GM21447 (cell line): ENCODE measurements around the gene SARDH.
A peak's percentile ranks its signal among the peaks of the same experiment; 100 is the strongest.

ENCODE experiments used
- ATAC-seq: cut with Tn5 transposase; IDR thresholded peaks from one replicate; pipeline ENCODE4 v1.9.1; 2021; ENCODE audit not compliant: unreplicated experiment

SARDH gene, protein sequence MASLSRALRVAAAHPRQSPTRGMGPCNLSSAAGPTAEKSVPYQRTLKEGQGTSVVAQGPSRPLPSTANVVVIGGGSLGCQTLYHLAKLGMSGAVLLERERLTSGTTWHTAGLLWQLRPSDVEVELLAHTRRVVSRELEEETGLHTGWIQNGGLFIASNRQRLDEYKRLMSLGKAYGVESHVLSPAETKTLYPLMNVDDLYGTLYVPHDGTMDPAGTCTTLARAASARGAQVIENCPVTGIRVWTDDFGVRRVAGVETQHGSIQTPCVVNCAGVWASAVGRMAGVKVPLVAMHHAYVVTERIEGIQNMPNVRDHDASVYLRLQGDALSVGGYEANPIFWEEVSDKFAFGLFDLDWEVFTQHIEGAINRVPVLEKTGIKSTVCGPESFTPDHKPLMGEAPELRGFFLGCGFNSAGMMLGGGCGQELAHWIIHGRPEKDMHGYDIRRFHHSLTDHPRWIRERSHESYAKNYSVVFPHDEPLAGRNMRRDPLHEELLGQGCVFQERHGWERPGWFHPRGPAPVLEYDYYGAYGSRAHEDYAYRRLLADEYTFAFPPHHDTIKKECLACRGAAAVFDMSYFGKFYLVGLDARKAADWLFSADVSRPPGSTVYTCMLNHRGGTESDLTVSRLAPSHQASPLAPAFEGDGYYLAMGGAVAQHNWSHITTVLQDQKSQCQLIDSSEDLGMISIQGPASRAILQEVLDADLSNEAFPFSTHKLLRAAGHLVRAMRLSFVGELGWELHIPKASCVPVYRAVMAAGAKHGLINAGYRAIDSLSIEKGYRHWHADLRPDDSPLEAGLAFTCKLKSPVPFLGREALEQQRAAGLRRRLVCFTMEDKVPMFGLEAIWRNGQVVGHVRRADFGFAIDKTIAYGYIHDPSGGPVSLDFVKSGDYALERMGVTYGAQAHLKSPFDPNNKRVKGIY

DNA sequence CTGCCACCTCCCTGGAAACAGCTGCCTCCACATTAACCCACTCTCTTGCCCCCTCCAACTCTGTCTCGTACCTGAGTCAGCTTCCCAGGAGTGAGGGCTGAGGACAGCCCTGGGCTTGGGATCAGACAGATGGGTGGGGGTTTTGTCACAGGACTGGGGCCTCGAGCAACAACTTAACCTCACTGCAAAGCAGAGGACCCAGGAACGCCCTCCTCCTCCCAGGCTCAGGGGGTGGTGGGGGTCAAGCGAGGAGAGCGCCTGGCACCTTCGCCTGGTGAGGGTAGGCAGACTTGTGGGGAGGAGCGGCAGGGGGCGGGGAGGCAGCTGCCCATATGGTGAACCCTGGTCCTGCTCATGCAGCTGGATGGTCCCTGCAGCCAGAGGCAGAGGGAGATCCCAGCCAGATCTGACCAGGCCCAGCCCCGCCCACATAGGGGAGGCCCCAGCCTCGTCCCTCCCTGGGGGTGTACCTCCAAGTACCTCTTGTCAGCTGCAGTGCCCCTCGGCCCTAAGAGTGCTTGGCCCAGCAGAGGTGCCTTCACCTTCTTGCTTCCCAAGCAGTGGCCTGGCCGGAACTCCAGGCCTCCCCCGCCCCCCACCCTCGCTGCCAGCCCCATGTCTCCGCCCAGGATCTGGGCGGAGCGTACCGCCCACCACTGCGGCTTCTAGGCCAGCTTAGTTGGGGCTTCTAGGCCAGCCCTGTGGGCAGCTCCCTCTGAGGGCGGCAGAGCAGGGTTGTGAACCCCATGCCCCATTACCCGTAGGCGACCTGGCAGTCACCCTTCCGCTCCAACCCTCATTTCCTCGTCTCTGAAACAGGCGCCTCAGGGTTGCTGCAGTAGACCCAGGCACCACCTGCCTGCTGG lies at the start of gene SARDH:
Gene SARDH, minus strand, starts transcription at position 579 of the 866 bp plus-strand sequence. CDS start 4,179 bp downstream, outside the sequence.
- ATAC-seq, result no peak

DNA sequence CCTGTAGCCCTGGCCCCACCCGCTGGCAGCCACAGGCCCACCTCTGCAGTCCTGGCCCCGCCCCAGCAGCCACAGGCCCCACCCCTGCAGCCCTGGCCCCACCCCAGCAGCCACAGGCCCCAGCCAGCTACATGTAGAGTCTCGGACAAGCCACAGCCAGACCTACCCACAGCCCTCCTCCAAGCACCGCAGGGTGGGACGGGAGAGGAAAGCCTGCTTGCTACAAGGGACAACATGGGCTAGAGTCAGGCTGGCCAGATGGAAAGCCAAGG lies 49.5 kb upstream of the SARDH start:
- no peak for ATAC-seq

DNA sequence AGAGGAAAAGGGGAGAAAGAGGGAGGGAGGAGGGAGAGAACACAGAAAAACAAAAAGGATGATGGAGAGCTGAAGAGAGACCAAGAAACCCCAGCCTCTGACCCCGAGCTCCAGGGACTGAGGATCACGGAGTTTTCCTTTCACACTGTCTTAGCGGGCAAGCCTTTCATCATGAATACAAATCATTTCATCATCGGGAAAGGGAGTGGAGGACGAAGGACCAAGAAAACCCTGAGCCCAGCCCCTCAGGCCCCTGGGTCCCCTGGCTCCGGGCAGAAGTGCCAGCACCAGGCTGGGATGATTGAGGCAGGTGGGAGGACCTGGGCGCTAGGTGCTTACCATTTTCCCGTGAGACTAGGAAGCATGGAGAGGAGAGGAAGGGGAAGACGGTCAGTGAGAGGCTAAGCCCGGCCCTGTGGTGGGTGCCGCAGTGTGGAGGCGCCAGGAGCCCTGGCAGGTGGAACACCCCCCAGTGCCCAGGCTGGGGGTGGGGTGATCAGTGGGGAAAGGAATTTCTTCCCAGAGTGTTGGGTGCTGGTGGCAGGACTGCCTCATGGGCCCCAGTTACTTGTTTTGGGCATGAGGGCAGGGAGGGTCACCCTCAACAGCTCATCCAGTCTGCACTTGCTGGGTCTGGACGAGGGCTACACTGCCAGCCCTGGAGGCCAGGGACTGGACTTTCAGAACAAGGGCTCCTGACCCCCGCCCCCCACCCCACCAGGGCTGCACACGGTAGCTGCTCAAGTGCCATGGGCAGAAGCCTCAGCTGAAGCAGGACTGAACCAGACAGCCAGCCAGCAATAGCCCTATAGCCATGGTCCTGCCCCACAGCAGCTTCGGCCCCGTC lies 49.0 kb upstream of the SARDH start:
- no peak for ATAC-seq

DNA sequence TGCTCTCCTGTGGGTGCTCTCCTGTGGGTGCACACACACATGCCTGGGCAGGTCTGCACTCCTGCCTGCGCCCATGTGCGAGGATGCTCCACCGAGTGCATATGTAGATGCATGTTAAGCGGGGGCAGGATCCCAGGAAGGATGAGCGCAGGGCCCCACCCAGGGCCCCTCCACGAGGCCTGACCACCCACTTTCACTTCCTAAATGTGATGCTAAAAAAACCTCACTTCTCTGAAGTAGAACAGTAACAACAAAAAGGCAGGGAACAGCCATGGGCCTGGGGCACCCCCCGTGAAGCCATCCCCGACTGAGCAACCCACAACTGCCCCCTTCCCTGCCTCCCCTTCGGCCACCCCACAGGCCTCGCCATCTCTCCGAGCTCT lies 48.2 kb upstream of the SARDH start:
- peak; percentile 47 for ATAC-seq

DNA sequence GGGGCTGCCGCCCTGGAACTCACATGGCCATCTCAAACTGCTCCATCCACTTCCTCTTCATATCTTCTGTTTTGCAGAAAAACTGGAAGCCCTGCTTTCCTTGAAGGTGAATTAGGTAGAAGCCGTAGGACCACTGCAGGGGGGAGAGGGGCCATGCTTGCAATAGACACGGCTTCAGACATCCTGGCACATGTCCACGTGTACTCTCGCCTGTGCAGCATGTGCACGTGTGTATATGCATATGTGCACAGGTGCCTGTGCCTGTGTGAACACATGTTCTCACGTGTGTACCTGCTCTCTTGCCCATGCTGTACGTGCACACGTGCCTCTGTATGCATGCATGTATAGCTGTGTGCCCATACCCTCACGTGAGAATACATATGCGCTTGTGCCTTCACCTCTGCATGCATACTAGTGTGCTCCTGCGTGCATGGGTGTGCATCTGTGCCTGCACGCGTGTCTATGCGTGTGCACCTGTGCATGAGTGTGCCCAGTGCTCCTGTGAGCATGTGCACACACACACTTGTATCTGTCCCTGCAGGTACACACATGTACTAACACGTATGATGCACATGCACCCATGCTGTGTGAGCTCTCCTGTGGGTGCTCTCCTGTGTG lies 47.7 kb upstream of the SARDH start:
- peak; percentile 6 for ATAC-seq

DNA sequence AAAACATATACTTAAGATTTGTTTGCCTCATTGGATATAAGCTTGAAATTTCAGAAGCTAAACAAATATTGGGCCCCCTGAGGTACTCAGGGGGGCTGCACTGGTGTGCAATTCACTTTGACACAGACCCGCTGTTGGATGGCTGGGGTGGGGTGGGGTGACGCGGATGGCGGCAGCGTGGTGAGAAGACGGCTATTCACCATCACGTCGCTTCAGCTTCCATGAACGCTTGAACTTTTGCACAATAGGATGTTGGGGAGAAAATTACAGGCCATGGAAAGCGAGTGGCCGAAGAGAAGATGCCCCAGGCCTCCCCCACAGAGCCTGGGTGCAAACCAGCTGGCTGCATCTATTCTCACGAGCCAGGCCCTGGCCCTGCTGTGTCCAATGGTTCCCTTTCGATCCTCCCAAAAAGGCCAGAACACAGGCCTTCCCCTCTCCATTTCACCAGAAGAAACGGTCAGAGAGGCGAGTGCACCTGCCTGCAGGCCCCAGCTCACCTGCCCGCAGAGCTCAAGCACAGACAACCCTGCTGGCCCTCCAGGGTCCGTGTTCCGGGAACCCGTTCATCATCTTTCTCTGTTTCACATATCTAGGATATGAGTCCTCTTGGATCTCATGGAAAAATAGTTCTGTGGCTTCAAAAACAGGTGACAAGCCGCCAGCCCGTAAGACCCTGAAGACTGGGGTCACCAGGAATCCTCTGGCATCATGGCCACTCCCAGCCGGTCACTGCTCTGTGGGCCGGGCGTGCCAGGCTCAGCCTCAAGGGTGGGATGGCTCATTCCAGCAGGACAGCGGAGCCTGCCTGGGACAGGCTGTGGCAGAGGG lies 46.8 kb upstream of the SARDH start:
- no peak for ATAC-seq

DNA sequence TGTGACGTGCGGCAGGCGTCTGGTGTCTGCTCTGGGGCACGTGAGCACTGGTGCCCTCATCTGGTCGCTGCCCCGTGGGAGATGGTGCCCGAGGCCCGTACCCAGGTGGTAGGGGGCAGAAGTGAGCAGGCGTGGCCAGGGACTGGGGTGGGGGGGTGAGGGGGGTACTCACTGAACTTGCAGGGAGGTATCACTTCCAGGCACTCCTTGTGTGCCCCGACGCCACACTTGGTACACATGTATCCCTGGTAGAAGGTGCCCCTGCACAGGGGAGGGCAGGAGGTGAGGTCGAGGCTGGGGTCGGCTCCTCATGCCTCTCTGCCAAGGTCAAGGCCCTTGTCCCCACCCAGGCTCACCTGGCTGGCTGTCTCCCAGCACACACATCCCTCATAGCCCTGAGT lies 45.2 kb upstream of the SARDH start:
- ATAC-seq, result no peak

DNA sequence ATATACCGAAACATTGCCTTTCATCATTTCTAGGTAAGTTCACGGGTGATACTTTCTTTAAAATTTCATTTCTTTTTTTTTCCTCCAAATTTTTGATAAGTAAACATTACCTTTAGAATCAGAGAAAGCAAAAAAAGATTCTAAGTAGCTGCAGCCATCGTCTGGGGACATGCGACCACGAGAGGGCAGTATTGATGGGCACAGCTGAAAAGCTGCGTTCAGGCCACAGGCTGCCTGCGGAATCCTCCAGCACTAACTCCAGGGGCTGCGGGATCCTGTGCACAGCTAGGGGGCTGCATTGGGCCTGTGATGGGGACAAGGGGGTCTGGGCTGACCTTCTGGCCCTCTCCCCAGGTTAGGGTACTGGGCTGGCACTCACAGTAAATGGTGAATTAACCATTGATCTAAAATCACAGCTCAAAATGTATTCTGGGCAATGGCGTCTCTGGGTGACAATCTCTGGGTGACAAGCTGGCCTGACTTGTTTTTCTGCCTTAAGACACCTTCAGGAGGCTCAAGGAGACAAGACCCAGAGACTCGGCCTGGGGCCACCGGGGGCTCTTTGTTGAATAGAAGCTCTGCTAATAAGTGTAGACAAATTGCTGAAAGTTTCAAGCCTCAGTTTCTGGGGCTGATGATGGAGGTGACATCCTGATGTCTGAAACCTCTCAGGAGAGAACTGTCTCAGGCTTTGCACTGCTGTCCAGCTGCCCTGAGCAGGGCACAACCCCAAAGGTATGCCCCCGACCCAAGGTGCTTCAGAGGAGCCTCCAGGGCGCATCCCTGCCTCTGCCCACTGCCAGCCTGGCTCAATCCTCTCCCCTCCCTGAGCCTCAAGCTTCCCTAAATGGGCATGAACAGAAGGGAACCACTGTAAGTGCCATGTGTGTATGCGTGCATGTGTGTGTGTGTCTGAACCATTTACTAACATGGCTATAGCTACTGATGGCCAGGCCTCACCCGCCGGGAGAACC lies 44.3 kb upstream of the SARDH start:
- no peak for ATAC-seq

DNA sequence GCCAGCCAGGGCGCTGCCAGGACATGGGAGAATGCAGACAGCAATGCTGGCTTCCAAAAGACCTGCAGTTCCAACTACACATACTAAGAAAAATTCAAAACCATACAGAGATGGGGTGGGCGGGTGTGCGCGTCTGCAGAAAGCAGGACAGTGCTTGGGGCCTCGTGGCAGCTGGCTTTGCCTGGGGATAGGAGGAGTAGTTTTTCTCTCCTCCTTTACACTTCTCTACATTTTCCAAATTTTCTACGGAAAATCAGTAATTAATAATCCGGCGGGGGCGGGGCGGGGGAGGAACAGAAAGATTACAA lies 43.6 kb upstream of the SARDH start:
- no peak for ATAC-seq

DNA sequence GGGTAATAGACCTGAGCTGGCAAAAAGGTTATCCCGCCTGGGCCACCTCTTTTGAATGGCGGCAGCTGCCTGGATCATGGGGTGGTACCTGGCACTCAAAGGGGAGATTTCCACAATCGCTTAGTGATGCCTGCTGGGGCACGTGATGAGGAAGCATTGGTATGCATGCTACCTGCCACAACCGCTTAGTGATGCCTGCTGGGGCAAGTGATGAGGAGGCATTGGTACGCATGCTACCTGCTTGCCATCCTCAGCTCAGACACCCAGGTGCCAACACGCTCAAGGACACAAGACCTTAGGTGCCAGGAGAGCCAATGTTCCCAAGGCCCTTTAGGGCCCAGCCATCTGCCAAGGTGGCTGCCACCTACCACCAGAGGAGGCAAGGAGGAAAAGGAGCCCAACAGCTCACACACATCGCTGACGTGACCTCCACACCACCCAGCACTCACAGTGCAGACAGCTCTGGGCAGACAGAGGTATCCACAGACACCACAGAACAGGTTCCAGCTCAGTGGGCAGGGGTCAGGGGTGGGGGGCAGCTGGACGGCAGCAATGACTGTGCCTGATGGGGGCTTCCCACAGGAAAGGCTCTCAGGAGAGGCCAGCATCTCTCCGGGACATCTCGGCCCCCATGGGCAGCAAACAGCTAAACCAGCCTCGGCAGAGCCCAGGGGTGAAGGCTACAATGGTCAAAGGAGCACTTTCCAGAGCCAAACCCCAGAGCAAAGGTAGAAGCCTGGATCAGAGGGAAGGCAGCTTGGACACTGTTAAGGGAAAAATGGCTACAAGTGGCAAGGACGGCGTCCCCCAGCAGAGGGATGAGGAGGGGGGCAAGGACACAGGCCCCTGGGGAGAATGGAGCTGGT lies 43.0 kb upstream of the SARDH start:
- no peak for ATAC-seq

DNA sequence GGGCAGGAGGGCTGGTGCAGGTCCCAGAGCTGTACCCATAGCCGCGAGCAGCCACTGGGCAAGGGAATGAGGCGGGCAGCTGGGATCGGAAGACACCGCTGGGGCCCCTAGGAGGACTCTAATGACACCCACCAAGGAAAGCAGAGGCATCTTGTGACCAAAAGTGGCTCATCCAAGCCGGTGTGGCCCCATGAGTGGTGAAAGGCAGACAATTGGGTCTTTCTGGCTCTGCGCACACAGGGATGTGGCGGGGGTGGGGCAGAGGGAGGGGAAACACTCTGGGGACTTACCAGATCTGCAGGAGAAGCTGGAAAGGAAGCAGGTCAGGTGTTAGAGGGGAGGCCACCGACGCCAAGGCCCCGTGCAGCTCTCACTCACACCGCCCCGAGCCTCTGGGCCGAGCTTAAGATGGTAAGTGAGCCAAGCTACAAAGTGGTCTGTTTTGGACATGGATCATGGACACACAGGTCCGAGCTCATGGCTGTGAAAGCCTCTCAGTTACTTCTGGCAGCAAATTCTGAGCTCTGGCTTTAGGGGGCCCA lies 42.3 kb upstream of the SARDH start:
- no peak for ATAC-seq

DNA sequence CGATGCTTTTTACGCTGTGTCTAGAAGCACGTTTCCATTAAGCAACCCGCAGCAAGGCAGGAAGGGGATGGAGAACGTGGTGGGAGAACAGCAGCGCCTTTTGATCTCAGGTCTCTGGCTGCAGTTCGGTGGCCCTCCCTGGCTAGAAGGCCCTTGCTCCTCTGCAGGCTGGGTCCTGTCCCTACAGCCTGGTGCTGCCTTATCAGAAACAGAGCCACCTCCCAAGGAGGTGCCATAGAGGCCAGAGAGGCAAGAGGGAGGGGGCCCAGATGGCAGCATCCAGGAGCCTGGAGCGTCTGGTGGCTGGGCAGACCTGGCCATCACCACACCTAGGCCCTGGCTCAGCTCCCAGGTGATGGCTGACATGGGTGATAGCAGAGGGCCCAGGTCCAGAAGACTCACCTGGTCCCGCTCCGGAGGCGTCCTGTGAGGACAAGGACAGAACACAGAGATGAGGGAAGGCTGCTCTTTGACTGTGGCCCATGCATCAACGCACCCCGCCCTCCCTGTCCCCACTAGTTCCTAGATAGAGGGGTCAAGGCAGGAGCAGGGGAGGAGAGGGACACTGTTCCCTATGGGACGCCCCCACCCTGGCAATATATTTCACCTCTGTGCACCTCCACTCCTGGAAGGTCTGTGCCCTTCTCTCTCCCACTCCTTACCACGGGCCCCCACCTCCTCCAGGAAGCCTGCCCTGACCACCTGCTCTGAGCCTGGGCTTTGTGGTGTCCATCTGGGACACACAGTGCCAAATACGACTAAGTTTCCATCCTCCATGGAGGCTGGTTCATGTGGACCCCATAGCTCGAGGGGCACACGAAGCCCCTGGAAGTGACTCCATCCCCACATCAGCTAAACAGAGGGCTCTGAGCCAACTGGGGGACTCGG lies 41.6 kb upstream of the SARDH start:
- ATAC-seq, result no peak

DNA sequence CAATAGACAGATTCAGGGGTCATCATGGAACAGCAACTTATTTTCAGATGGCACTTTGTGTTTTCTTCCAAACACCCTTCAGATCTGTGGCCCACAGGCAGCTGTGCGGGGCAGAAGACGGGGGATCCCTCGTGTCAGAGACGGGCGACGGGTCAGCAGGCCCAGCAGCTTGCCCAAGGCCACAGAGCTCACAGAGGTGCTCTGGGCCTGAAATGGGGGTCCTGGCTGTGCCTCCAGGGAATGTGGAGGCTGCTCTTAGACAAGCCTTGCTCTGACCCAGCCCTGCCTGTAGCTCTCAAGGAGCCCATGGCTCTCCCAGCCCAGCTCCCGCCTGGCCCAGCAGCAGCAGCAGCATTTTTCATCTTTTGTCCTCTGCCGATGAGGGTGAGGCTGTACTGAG lies 40.9 kb upstream of the SARDH start:
- no peak for ATAC-seq

DNA sequence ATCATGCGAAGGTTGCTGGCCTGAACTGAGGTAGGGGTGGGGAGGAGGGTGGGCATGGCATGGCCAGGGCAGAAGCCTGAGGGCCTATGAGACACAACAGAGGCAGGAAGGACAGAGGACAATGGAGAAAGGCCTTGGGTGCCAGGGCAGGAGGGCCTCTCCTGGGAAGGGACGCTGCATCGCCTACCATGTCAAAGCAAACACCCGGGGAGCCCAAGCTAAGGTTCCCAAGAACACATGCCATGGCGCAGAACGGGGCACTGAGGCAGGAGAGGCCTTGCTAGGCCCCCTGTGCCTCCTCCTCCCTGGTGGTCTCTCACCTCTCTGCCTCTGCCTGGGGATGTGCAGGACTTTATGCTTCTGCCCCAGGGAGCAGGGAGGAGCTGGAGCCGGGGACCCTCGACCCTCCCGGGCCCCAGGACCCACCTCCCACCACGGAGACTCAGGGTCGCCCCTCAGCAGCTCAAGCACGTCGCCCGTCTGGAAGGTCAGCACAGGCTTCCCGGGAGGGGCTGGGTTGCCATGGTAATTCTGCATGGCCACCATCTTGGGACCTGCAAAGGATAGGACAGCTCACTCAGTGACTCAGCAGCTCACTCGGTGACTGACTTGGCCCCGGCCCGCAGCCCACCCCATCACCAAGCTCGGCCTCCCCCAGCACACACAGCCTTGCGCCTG lies 40.3 kb upstream of the SARDH start:
- no peak for ATAC-seq

DNA sequence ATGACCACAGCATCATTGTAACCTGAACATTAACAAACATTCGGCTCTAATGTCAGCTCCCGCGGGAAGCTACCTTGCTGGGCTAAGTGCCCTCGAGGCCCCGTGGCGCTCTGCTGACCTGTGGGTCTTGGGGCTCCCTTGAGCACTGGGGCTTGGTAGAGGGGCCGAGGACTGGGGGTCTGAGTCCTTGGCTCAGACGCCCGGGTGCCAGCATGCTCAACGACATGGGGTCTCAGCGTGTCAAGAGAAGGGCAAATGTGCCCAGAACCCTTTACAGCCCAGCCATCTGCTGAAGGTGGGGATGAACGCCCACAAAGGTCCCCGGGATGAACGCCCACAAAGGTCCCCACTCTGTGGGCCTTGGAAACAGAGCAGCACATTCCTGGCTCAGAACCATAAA lies 39.7 kb upstream of the SARDH start:
- no peak for ATAC-seq
